GM19372 (cell line): ENCODE measurements around the gene MPL.

Experiments used
- ATAC-seq: cut with Tn5 transposase; IDR thresholded peaks from one replicate; pipeline ENCODE4 v1.9.1; 2021; ENCODE audit warnings: mild to moderate bottlenecking, low read depth, moderate library complexity; ENCODE audit not compliant: unreplicated experiment

Gene MPL

GRCh38 chr1:43337588-43337987 lies at the start of gene MPL:
Gene MPL (plus strand): TSS chr1:43337818. CDS start chr1:43337849, 31 bp downstream.
- no peak for ATAC-seq

GRCh38 chr1:43288058-43288784 lies 49.4 kb upstream of the MPL start:
- ATAC-seq, result no peak

- no peak for ATAC-seq
These were observed 48.6 kb upstream of the MPL start for GRCh38 chr1:43288785-43289706.

- ATAC-seq, result no peak
These were observed 45.4 kb upstream of the MPL start for GRCh38 chr1:43292216-43292615.

GRCh38 chr1:43292679-43293078 lies 44.9 kb upstream of the MPL start:
- no peak for ATAC-seq

- ATAC-seq, result no peak
These were observed 44.4 kb upstream of the MPL start for GRCh38 chr1:43293176-43293575.

GRCh38 chr1:43293896-43294760 lies 43.5 kb upstream of the MPL start:
- no peak for ATAC-seq

- no peak for ATAC-seq
These were observed 42.9 kb upstream of the MPL start for GRCh38 chr1:43294761-43295160.

GRCh38 chr1:43296207-43296606 lies 41.4 kb upstream of the MPL start:
- ATAC-seq, result no peak

- no peak for ATAC-seq
These were observed 39.6 kb upstream of the MPL start for GRCh38 chr1:43298055-43298454.

- no peak for ATAC-seq
These were observed 38.5 kb upstream of the MPL start for GRCh38 chr1:43299101-43299500.

GRCh38 chr1:43300378-43301094 lies 37.1 kb upstream of the MPL start, which contains the start of gene TIE1:
Gene TIE1 (plus strand): TSS chr1:43300982. CDS start chr1:43301072, 90 bp downstream.
- ATAC-seq, result no peak

- no peak for ATAC-seq
These were observed 35.4 kb upstream of the MPL start for GRCh38 chr1:43302201-43302600.

- ATAC-seq, result no peak
These were observed 34.7 kb upstream of the MPL start for GRCh38 chr1:43302721-43303470.

- ATAC-seq, result no peak
These were observed 33.9 kb upstream of the MPL start for GRCh38 chr1:43303471-43304313.

GRCh38 chr1:43304314-43304681 lies 33.3 kb upstream of the MPL start:
- ATAC-seq, result no peak

GRCh38 chr1:43304771-43305300 lies 32.8 kb upstream of the MPL start:
- ATAC-seq, result no peak

- no peak for ATAC-seq
These were observed 32.2 kb upstream of the MPL start for GRCh38 chr1:43305461-43305860.
